Measurements from ENCODE around the gene LRRC8E.

LRRC8E gene

GRCh38 chr19:7877249-7877836 is 11.0 kb upstream of the LRRC8E start:
- H3K27ac ChIP-seq = no peak overlapping the region
- TF ChIP-seq, protein P1, sequence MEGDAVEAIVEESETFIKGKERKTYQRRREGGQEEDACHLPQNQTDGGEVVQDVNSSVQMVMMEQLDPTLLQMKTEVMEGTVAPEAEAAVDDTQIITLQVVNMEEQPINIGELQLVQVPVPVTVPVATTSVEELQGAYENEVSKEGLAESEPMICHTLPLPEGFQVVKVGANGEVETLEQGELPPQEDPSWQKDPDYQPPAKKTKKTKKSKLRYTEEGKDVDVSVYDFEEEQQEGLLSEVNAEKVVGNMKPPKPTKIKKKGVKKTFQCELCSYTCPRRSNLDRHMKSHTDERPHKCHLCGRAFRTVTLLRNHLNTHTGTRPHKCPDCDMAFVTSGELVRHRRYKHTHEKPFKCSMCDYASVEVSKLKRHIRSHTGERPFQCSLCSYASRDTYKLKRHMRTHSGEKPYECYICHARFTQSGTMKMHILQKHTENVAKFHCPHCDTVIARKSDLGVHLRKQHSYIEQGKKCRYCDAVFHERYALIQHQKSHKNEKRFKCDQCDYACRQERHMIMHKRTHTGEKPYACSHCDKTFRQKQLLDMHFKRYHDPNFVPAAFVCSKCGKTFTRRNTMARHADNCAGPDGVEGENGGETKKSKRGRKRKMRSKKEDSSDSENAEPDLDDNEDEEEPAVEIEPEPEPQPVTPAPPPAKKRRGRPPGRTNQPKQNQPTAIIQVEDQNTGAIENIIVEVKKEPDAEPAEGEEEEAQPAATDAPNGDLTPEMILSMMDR (conservative IDR thresholded peaks at IDR 0.05) = no peak

DNA sequence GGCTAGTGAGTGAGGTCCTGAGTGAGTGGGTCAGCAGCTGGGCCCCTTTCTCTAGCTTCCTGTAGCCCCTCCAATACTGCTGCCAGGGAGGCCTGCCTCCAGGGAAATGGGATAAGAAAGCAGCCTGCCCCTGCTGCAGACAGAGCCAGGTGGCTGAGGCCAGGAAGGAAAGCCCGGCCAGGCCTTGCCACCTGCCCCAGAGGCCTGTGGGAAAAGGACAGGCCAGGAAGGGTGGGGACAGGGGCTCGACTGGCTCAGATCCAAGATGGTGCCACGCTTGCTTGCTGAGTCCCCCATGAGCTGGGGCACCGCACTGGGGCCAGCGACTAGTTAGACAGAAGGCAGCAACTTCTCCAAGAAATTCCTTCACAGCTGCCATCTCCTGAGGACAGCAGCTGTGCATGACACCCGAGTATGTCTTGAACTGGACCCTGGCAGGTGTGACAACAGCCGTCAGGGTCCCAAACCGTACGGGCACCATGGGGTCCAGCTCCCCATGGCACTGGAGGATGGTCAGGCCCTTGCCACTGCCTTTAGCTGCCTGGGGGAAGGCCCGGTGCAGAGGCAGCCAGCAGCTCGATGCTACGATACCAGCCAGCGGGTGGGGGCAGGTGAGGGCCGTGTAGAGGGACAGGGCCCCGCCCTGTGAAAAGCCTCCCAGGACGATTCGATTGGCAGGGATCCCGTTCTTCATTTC is 9.1 kb upstream of the LRRC8E start:
- no peak overlapping the region for H3K27ac ChIP-seq
- TF ChIP-seq, protein P1 (conservative IDR thresholded peaks at IDR 0.05) = no peak

DNA sequence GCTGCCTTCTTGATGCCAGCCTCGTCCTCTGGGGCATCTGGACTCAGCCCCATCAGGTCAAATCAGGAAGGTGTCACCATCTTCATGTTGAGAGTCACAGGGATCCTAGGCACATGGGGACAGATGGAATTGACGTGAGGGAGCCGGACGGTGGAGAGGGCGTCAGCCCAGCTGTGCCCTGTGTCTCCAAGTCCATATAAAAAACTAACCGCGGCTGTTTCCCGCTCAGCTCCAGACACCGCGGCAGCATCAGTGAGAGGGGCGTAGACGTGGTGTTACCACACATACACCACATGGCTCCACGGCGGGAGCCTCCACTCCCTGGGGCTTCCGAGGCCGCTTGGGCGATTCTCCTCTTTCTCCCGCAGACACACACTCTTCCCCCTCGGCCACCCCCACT is 8.5 kb upstream of the LRRC8E start:
- H3K27ac ChIP-seq = no peak overlapping the region
- TF ChIP-seq, protein P1 (conservative IDR thresholded peaks at IDR 0.05) = no peak

DNA sequence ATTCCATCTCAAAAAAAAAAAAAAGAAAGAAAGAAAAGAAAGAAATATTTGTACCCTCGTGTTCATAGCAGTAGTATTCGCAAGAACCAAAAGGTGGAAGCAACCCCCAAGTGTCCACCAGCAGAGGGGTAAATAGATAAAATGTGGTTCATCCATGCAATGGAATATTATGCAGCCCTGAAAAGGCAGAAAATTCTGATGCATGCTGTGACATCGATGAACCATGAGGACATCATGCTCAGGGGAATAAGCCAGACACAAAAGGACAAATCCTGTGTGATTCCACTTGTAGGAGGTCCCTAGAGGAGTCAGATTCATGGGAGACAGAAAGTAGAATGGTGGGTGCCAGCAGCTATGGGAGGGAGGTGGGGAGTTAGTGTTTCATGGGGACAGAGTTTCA is 6.4 kb upstream of the LRRC8E start:
- TF ChIP-seq, protein P1 (conservative IDR thresholded peaks at IDR 0.05) = no peak
- no peak overlapping the region for H3K27ac ChIP-seq

GRCh38 chr19:7883105-7883504 is 5.2 kb upstream of the LRRC8E start:
- H3K27ac ChIP-seq = no peak overlapping the region
- TF ChIP-seq, protein P1 (conservative IDR thresholded peaks at IDR 0.05) = no peak

GRCh38 chr19:7883796-7884570 is 4.3 kb upstream of the LRRC8E start:
- H3K27ac ChIP-seq = no peak overlapping the region
- TF ChIP-seq, protein P1 (conservative IDR thresholded peaks at IDR 0.05) = no peak

DNA sequence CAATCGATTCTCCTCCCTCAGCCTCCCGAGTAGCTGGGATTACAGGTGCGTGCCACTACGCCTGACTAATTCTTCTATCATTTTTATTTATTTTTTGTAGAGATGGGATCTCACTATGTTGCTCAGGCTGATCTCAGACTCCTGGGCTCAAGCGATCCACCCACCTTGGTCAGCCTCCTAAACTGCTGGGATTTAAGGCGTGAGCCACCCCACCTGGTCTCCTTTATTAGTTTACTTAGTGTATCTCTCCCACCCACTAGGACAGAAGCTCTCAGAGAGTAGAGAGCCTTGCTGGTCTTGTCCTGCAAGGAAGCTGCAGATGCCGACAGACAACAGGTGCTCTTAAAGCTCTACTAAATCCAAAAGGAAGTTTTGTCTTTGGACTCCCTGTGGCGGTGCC is 2.5 kb upstream of the LRRC8E start:
- TF ChIP-seq, protein P1 (conservative IDR thresholded peaks at IDR 0.05) = no peak
- no peak overlapping the region for H3K27ac ChIP-seq

Data from VCaP (cell line).